ENCODE results near the gene MOAP1.

DNA sequence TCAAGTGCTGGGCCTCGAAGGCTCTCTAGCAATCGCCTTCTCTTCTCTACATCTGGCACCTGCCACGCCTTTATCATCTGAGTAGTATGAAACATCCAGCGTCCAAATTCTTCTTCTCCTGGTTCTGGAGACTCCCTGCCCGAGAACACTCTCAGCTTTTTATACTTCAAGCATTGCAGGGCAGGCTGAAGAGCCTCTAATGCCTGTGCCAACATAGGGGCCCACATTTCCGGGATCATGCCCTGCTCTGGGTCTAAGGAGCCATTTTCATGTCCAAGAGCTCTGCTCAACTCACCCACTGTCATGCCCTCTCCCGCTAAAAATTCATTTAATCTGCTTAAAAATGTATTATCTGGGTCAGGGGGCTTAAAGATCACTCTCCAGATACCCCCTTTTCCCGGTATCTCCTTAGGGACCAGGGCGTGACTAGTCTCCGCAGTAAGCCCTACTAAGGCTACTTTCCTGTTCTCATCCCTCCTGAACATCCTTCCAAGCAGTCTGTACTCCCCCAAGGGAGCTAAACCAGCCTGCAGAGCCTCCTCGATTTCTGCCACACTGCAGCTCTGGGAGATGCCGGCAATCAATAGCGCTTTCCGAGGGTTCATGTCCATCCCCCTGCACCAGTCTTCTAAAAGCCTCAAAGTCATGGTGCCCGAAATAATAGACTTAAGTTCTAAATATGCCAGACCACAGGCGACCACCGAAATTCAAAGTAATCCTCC is 940 bp downstream of the MOAP1 start:
- TF ChIP-seq, protein P1, sequence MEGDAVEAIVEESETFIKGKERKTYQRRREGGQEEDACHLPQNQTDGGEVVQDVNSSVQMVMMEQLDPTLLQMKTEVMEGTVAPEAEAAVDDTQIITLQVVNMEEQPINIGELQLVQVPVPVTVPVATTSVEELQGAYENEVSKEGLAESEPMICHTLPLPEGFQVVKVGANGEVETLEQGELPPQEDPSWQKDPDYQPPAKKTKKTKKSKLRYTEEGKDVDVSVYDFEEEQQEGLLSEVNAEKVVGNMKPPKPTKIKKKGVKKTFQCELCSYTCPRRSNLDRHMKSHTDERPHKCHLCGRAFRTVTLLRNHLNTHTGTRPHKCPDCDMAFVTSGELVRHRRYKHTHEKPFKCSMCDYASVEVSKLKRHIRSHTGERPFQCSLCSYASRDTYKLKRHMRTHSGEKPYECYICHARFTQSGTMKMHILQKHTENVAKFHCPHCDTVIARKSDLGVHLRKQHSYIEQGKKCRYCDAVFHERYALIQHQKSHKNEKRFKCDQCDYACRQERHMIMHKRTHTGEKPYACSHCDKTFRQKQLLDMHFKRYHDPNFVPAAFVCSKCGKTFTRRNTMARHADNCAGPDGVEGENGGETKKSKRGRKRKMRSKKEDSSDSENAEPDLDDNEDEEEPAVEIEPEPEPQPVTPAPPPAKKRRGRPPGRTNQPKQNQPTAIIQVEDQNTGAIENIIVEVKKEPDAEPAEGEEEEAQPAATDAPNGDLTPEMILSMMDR (IDR thresholded peaks at IDR 0.05; ENCODE audit: low read depth, low read length): no peak
- no peak for TF ChIP-seq POLR2A (IDR thresholded peaks at IDR 0.05; ENCODE audit: extremely low read depth, insufficient read length)
- TF ChIP-seq, protein P2, sequence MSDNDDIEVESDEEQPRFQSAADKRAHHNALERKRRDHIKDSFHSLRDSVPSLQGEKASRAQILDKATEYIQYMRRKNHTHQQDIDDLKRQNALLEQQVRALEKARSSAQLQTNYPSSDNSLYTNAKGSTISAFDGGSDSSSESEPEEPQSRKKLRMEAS (IDR thresholded peaks at IDR 0.05; ENCODE audit: low read depth, low read length): no peak
- no peak for TF ChIP-seq MYC (IDR thresholded peaks at IDR 0.05; ENCODE audit: low read depth, low read length)

Measured in NB4 (cell line).